Measurements from ENCODE around the gene HIVEP1.
"Not testable (repeated sequence)": the region's sequence is repeated elsewhere in the genome, so short reads cannot be mapped to it uniquely, and the experiment has no call there.

Gene HIVEP1

GRCh38 chr6:12163744-12164507, 151.8 kb downstream of the HIVEP1 start:
- DNase-seq, result no peak

DNA sequence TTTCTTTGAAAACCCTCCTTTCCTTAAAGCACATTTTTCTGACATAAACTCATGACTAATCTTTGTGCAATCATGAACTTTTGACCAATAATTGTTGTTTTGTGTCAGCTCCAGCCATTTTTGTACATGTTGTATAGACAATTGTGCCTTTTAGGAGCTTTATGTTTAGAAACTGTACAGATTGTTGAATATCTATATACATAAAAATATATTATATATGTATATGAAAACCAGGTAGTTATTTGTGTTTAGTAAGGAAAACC, 152.3 kb downstream of the HIVEP1 start:
- DNase-seq, result no peak

- DNase-seq, result no peak
These were observed 153.2 kb downstream of the HIVEP1 start for GRCh38 chr6:12165297-12165696.

DNA sequence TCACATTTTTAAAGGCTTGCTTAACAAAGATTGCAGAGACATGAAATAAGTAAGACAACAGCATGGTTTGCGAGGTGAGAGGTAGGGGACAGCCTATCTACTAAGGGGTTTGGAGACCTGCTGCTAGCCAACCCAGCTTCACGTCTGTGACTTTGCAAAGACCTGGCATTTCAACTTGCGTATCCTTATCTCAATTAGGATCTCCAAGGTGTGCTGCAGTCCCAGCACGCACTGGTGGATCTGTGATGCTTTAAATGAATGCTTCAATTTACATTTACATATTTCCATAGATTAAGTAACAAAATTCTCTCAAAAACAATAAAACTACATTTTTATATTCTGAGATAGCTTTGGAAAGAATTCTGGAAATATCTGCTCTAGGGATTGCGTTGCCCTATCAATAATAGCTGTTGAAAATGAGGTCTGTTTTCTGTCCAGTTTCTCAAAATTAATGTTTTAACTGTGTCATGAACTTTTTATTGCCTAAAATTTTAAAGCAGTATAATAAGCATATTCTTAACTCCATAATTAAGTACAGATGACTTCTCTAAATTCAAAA, 153.7 kb downstream of the HIVEP1 start:
- DNase-seq, result no peak

- no peak for DNase-seq
These were observed 157.3 kb downstream of the HIVEP1 start for GRCh38 chr6:12169377-12169776.

- DNase-seq, result no peak
These were observed 158.4 kb downstream of the HIVEP1 start for GRCh38 chr6:12170351-12171092.

- no peak for DNase-seq
These were observed 159.6 kb downstream of the HIVEP1 start for GRCh38 chr6:12171717-12172116.

DNA sequence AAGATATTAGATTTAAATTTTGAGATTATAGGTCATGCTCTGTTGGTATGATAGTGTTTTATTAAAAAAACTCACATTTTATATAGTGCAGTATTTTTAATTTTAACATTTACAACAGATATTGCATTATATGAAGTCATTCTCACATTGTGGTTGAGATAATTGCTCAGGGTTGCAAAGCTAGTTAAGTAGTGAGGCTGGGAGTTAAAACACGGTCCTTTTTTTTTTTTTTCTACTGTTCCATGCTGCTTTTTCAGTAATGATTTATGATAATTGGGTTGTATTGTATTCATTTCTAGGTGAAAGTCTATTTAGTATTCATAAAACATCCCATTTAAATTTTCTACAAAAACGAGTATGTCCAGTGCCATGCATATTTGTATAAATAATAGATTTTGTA, 160.5 kb downstream of the HIVEP1 start:
- DNase-seq, result no peak

DNA sequence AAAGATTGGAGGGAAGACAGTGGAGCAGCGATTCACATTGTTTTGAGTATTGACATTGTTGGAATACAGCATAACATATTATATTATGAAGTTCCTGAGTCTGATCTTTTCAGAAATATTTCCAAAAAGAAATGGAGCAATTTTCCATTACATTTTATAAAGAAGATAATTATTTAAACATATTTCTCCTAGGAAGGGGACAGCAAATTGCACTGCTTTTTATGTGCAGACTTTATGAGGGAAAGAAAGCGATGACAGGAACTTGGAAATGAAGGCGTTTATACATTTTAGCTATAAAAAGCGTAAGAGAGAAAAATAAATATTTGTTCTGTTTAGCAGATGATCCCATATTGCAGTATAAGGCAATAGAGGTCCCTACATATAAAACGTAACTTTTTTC, 161.1 kb downstream of the HIVEP1 start:
- no peak for DNase-seq

DNA sequence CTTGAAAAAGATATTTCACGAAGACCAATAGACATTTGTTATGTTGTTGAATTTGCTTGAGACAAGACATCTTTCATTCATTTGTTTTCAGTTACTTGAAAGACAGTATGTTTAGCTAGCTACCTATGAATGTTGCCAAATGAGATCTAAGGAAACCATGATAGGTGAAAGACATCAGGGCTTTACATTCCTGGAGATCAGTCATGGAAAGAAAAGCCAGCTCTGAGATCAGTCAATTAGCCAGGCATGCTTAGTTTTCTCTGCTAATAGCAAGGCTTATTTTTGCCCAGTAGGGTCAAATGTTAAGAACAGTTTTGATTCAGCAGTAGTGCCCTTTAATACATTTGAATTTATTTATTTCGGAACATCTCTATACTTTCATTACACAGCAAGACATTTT, 161.5 kb downstream of the HIVEP1 start:
- no peak for DNase-seq

DNA sequence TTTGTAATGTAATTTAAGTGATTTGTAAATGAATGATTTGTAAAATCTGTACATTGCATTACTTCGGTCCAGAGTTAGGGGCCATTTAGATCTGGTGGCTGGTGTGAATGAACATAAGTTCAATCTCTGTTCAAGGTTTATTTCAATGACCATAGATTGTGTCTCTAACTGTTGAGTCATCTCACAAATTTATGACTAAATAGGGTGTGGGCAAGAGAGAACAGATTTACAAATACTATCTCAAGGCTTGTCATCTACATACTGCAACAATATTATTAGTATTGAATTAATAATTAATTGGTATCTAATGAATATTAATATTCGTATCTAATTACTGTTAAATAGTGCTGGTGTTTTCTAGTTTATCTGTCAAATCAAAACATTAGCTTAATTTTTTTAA, 162.8 kb downstream of the HIVEP1 start:
- no peak for DNase-seq

- no peak for DNase-seq
These were observed 163.5 kb downstream of the HIVEP1 start for GRCh38 chr6:12175626-12176025.

DNA sequence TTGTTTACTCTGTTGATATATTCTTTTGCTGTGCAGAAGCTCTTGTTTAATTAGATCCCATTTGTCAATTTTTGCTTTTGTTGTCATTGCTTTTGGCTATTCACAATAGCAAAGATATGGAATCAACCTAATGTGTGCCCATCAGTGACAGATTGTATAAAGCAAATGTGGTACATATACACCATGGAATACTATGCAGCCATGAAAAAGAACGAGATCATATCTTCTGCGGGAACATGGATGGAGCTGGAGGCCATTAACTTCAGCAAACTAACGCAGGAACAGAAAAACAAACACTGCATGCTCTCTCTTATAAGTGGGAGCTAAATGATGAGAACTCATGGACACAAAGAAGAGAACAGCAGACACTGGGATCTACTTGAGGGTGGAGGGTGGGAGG, 164.7 kb downstream of the HIVEP1 start:
- DNase-seq, result not testable (repeated sequence)

- no peak for DNase-seq
These were observed 166.4 kb downstream of the HIVEP1 start for GRCh38 chr6:12178521-12178920.

DNA sequence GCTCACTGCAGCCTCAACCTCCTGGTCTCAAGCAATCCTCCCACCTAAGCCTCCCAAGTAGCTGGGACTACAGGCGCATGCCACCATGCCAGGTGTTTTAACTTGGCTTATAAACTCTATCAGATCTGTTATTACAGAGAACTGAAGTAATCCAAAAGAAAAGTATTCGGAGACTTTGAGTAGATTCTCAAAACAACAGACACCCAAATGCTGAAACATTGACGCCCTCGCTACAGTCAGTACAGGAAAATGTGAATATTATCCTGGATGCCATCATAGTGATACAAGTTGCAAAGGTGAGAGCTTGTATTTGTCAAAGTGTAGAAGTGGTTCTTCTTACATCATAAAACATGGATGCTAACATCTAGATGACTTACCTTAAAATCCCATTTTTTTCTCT, 169.4 kb downstream of the HIVEP1 start:
- no peak for DNase-seq

DNA sequence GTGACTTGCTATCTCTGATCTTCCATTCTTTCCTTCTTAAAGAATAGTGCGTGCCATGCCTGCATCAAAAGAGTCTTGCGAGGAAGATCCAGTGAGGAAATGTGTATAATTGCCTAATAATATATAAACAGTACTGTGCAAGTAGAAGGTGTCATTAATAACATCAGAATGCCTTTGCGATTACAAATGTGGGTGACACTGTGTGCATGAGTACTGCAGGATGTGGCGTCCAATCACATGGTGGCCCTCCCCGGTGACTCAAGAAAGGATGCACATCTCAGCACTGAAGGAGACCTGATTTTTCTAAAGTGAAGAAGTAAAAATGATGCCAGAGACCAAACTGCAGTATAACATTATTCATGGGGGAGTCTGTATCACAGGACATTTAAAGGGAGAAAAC, 170.6 kb downstream of the HIVEP1 start:
- DNase-seq, result no peak

GRCh38 chr6:12185081-12185673, 173.1 kb downstream of the HIVEP1 start:
- DNase-seq, result no peak

DNA sequence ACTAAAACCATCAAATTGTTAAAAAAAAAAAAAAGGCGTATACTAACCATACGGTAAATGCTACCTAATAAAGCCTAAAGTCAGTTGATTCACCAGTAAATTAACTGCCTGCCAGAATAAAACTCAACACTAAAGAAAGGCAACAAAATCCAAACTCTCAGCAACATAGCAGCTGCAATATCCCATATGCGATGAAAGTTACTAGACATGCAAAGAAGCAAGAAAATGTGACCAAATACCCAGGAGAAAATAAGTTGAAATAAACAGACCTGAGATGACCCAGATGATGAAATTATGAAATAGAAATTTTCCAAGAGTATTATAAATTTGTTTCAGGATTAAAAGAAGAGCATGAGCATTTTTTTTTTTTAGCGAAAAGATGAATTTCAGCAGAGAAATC, 174.4 kb downstream of the HIVEP1 start:
- no peak for DNase-seq

DNA sequence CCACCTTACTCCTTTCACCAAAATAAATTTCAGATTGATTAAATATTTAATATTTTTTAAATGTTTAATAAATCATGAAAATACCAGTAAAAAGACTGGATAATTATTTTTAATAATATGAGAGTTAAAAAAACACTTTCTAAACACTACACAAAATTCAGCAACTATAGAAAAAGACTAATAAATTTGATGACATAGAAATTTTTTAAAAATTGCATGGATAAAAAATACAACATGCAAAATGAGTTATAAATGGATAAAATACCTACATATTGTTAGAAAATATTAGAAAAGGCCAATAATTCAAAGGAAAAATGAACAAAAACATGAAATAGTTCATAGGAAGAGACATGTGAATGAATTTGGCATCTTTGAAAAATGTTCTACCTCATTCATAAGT, 177.0 kb downstream of the HIVEP1 start:
- no peak for DNase-seq

DNA sequence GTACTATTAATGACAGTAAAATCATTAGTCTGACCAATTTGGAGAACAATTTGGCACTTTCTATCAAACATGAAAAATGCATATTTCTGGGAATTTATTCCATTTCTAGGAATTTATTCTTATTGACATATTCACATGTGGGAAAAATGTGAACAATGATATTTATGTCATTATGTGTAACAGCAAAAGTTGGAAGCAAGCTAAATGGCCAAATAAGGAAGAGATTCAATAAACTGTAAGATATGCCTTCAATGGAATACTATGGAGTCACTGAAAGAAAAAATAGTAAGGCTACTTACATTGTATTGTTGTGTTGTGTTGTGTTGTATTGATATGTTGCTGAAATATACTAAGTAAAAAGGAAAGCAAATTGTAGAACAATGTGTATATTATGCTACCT, 177.5 kb downstream of the HIVEP1 start:
- DNase-seq, result no peak

GRCh38 chr6:12190252-12190651, 178.1 kb downstream of the HIVEP1 start:
- no peak for DNase-seq

DNA sequence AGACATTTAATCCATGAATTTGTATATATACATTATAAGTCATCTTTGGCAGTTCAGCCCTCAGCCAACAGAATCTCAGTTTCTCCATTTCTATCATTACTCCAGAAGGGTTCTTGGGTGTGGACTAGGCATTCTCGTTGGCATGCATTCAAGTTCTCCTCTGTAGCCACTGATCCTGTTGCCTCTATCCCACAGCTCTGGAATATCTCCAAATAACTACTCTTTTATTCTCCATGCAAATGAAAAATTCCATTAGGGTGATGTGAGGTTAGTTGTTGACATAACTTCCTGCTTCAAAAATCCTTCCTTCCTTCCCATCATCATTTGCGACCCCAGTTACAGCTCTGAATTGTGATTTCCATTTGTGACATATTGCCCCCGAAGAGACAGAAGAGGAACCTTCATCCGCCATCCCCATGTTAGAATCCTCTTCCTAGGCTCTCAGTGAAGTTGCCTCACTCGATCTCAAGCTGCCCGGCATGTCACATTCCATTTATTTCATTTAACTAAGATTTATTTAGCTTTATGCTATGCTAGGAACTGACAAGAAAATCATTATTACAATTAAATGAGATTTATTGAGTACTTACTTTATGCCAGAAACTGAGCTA, 184.3 kb downstream of the HIVEP1 start:
- peak; percentile 83 for DNase-seq

GRCh38 chr6:12198851-12199250, 186.7 kb downstream of the HIVEP1 start:
- DNase-seq, result no peak

All from NCI-H1048 (cell line).